ENCODE data around the gene GDPD5.

Gene GDPD5

GRCh38 chr11:75510004-75510722 is 15.6 kb downstream of the GDPD5 start:
- DNase-seq = no peak

GRCh38 chr11:75509020-75509720 is 16.6 kb downstream of the GDPD5 start:
- DNase-seq = no peak

- DNase-seq = no peak
Measured at GRCh38 chr11:75508051-75508561, 17.6 kb downstream of the GDPD5 start.

- DNase-seq = no peak
Measured at GRCh38 chr11:75507571-75507970, 18.2 kb downstream of the GDPD5 start.

GRCh38 chr11:75506827-75507226 is 18.9 kb downstream of the GDPD5 start:
- no peak for DNase-seq

- DNase-seq = no peak
Measured at GRCh38 chr11:75505916-75506692, 19.6 kb downstream of the GDPD5 start.

GRCh38 chr11:75504501-75504900 is 21.2 kb downstream of the GDPD5 start:
- DNase-seq = no peak

GRCh38 chr11:75503531-75504099 is 22.1 kb downstream of the GDPD5 start:
- DNase-seq = no peak

GRCh38 chr11:75502138-75502537 is 23.6 kb downstream of the GDPD5 start:
- no peak for DNase-seq

GRCh38 chr11:75500742-75501141 is 25.0 kb downstream of the GDPD5 start:
- DNase-seq = no peak

- no peak for DNase-seq
Measured at GRCh38 chr11:75499423-75500190, 26.1 kb downstream of the GDPD5 start.

GRCh38 chr11:75498556-75499255 is 27.0 kb downstream of the GDPD5 start:
- no peak for DNase-seq

GRCh38 chr11:75497788-75498409 is 27.8 kb downstream of the GDPD5 start:
- no peak for DNase-seq

- no peak for DNase-seq
Measured at GRCh38 chr11:75496305-75496752, 29.4 kb downstream of the GDPD5 start.

- DNase-seq = no peak
Measured at GRCh38 chr11:75495749-75496304, 29.9 kb downstream of the GDPD5 start.

GRCh38 chr11:75493626-75494025 is 32.1 kb downstream of the GDPD5 start:
- no peak for DNase-seq

- no peak for DNase-seq
Measured at GRCh38 chr11:75492181-75492820, 33.4 kb downstream of the GDPD5 start.

- no peak for DNase-seq
Measured at GRCh38 chr11:75491465-75491864, 34.3 kb downstream of the GDPD5 start.

- no peak for DNase-seq
Measured at GRCh38 chr11:75490221-75491181, 35.2 kb downstream of the GDPD5 start.
